Measurements from ENCODE around the gene RHBDD1.

DNA sequence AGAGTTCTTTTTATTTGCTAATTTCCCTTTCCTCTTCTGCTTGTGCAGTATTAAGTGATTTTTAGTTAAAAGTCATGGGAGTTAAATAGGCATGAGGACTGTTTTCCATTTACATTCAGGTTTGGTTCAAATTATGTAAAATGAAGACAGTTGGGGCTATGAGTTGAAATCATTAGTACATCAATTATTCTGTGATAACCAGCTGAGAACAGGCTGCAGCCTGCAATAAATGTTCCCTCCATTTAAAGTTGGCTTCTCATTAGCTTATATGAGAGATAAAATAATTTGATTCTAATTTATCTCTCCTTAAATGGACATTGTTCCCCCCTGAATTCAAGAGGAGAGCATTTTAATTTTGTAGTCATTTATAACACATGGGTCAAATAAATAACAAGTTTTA, 48.3 kb downstream of the RHBDD1 start:
- TF ChIP-seq, protein P1, sequence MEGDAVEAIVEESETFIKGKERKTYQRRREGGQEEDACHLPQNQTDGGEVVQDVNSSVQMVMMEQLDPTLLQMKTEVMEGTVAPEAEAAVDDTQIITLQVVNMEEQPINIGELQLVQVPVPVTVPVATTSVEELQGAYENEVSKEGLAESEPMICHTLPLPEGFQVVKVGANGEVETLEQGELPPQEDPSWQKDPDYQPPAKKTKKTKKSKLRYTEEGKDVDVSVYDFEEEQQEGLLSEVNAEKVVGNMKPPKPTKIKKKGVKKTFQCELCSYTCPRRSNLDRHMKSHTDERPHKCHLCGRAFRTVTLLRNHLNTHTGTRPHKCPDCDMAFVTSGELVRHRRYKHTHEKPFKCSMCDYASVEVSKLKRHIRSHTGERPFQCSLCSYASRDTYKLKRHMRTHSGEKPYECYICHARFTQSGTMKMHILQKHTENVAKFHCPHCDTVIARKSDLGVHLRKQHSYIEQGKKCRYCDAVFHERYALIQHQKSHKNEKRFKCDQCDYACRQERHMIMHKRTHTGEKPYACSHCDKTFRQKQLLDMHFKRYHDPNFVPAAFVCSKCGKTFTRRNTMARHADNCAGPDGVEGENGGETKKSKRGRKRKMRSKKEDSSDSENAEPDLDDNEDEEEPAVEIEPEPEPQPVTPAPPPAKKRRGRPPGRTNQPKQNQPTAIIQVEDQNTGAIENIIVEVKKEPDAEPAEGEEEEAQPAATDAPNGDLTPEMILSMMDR (conservative IDR thresholded peaks at IDR 0.05; ENCODE audit: low read depth, low read length): no peak
- TF ChIP-seq EZH2 (IDR thresholded peaks at IDR 0.05; ENCODE audit: borderline replicate concordance, low read depth, low read length, poor library complexity, severe bottlenecking): no peak

Data from A673 (cell line).